Esophagus (tissue), 2 donors: ENCODE results near the gene ST6GALNAC2. TPM values are rescaled to one million over a fixed set of nuclear protein-coding genes. Genes with fewer than 3 reads are reported as not detected.
"Not testable (repeated sequence)": the region's sequence is repeated elsewhere in the genome, so short reads cannot be mapped to it uniquely, and the experiment has no call there.

ENCODE experiments used
- H3K27ac ChIP-seq, 2 donors: one replicate each; pipeline ENCODE4 v1.5.1; 2013; ENCODE audit warnings: low read depth in 2 of 2, mild to moderate bottlenecking in 2 of 2, inconsistent platforms in 1 of 2, low read length in 1 of 2, moderate library complexity in 1 of 2
- H3K27me3 ChIP-seq, 2 donors: one replicate each; pipeline ENCODE4 v1.6.1; 2013; ENCODE audit warnings: low read length in 2 of 2, control low read depth in 1 of 2, mild to moderate bottlenecking in 1 of 2; ENCODE audit not compliant: insufficient read depth in 2 of 2, control insufficient read depth in 1 of 2
- H3K36me3 ChIP-seq, 2 donors: one replicate each; pipeline ENCODE4 v1.6.1; 2013; ENCODE audit warnings: low read length in 1 of 2; ENCODE audit not compliant: control insufficient read depth in 2 of 2, insufficient read depth in 2 of 2
- H3K4me1 ChIP-seq, 2 donors: one replicate each; pipeline ENCODE4 v1.6.1; 2013; ENCODE audit warnings: low read length in 1 of 2; ENCODE audit not compliant: control insufficient read depth in 2 of 2, insufficient read depth in 2 of 2
- H3K4me3 ChIP-seq, 2 donors: one replicate each; pipeline ENCODE4 v1.5.1; 2013; ENCODE audit warnings: low read length in 2 of 2, mild to moderate bottlenecking in 2 of 2, low read depth in 1 of 2, moderate library complexity in 1 of 2
- H3K9me3 ChIP-seq, 2 donors: one replicate each; pipeline ENCODE4 v1.6.1; 2013; ENCODE audit warnings: mild to moderate bottlenecking in 2 of 2, low read depth in 1 of 2, low read length in 1 of 2, moderate library complexity in 1 of 2; ENCODE audit not compliant: control insufficient read depth in 2 of 2, insufficient read depth in 1 of 2
- WGBS, 2 donors: extraction: QIAGEN DNeasy Blood & Tissue Kit; methylation state at CpG; one replicate each; pipeline ENCODE4 v1.1.7; 2013; 5-methylcytosine and 5-hydroxymethylcytosine counted together
- polyA plus RNA-seq, 2 donors: library from polyadenylated mRNA; stranded (reverse); fragments of 200-250 nt; gene quantifications; one replicate each; pipeline ENCODE4 v1.2.3, GENCODE V29; 2013
- donor health status: healthy with polysubstance abuse.
- donor health status: Bipolar disorder and iron deficiency.

The ST6GALNAC2 gene
- polyA plus RNA-seq, 2 donors: 17.5 to 20.2 TPM

GRCh38 chr17:76527016-76527415, 58.6 kb downstream of the ST6GALNAC2 start:
- peaks cover 3 to 35% of the 10 kb centered on the region in 2 donors for H3K4me1 ChIP-seq
- peak overlapping the region; percentile 47 to 76 for H3K27ac ChIP-seq
- H3K27me3 ChIP-seq, H3K9me3 ChIP-seq, H3K4me3 ChIP-seq, H3K36me3 ChIP-seq: not testable (repeated sequence)
- WGBS, 2 donors: 67 to 73% methylated on average over 7 to 9 of the region's 9 CpGs

- H3K27ac ChIP-seq: peak overlapping the region in 1 of 2 donors; percentile 34
These were observed 60.2 kb downstream of the ST6GALNAC2 start for GRCh38 chr17:76525513-76525833.

GRCh38 chr17:76524598-76525512, 60.8 kb downstream of the ST6GALNAC2 start:
- Histone ChIP-seq H3K4me1 (peaks cover 3 to 21% of the 10 kb centered on the region in 2 donors), H3K36me3 (no peaks in the 10 kb centered on the region), H3K4me3 (no peak overlapping the region), H3K27ac (peak overlapping the region in 1 of 2 donors; percentile 34), H3K9me3 (no peaks in the 10 kb centered on the region), H3K27me3 (no peaks in the 10 kb centered on the region)
- WGBS, 2 donors: 46 to 50% methylated on average over 25 of the region's 25 CpGs

More at GRCh38 chr17:76525513-76525833, 60.2 kb downstream of the ST6GALNAC2 start:
- peaks cover 3 to 27% of the 10 kb centered on the region in 2 donors for H3K4me1 ChIP-seq
- WGBS, 2 donors: 81 to 85% methylated on average over 8 of the region's 8 CpGs
- not testable (repeated sequence) for H3K36me3 ChIP-seq, H3K9me3 ChIP-seq, H3K27me3 ChIP-seq, H3K4me3 ChIP-seq

GRCh38 chr17:76523084-76524037, 62.3 kb downstream of the ST6GALNAC2 start:
- Histone ChIP-seq H3K4me1 (peaks cover 2 to 12% of the 10 kb centered on the region in 2 donors), H3K27ac (no peak overlapping the region), H3K4me3 (no peak overlapping the region), H3K36me3 (no peaks in the 10 kb centered on the region), H3K9me3 (no peaks in the 10 kb centered on the region), H3K27me3 (no peaks in the 10 kb centered on the region)
- whole genome bisulfite sequencing, 2 donors: 18 to 23% methylated on average over 33 to 35 of the region's 35 CpGs

- H3K9me3 ChIP-seq, H3K4me1 ChIP-seq, H3K4me3 ChIP-seq, H3K27me3 ChIP-seq, H3K36me3 ChIP-seq, H3K27ac ChIP-seq: not testable (repeated sequence)
- 89 to 90% methylated on average over 10 of the region's 10 CpGs for WGBS, 2 donors
These were observed 64.0 kb downstream of the ST6GALNAC2 start for GRCh38 chr17:76521683-76522082.

- WGBS, 2 donors: 88 to 89% methylated on average over 7 of the region's 7 CpGs
- peaks cover 0 to 8% of the 10 kb centered on the region in 2 donors for H3K4me1 ChIP-seq
- H3K9me3 ChIP-seq: no peaks in the 10 kb centered on the region
- H3K4me3 ChIP-seq: no peak overlapping the region
- no peak overlapping the region for H3K27ac ChIP-seq
- H3K36me3 ChIP-seq: no peaks in the 10 kb centered on the region
- H3K27me3 ChIP-seq: no peaks in the 10 kb centered on the region
These were observed 64.4 kb downstream of the ST6GALNAC2 start for GRCh38 chr17:76521262-76521661.

GRCh38 chr17:76519048-76519966, 66.4 kb downstream of the ST6GALNAC2 start:
- 71 to 79% methylated on average over 15 of the region's 15 CpGs for WGBS, 2 donors

GRCh38 chr17:76517638-76518038, 68.0 kb downstream of the ST6GALNAC2 start:
- WGBS, 2 donors: 82 to 88% methylated on average over 11 of the region's 11 CpGs
- Histone ChIP-seq H3K27ac (no peak overlapping the region), H3K27me3 (no peaks in the 10 kb centered on the region), H3K4me3 (no peak overlapping the region), H3K4me1 (no peaks in the 10 kb centered on the region), H3K36me3 (no peaks in the 10 kb centered on the region), H3K9me3 (no peaks in the 10 kb centered on the region)

More at GRCh38 chr17:76519048-76519966, 66.4 kb downstream of the ST6GALNAC2 start:
- Histone ChIP-seq H3K4me1 (no peaks in the 10 kb centered on the region), H3K9me3 (no peaks in the 10 kb centered on the region), H3K36me3 (no peaks in the 10 kb centered on the region), H3K4me3 (no peak overlapping the region), H3K27me3 (no peaks in the 10 kb centered on the region), H3K27ac (no peak overlapping the region)
